NCI-H526 (cell line): ENCODE results near the gene CPT1C.

Source experiments
- DNase-seq, 2 experiments: peaks; one replicate each; lab custom pipeline; 2025; lab: John Stamatoyannopoulos, UW

CPT1C gene

GRCh38 chr19:49660338-49660961 is 30.5 kb upstream of the CPT1C start:
- no peak for DNase-seq

GRCh38 chr19:49662011-49662410 is 28.9 kb upstream of the CPT1C start:
- DNase-seq = no peak

GRCh38 chr19:49663224-49663623 is 27.7 kb upstream of the CPT1C start:
- no peak for DNase-seq

- peak; percentile 79 to 93 for DNase-seq
These were observed 26.5 kb upstream of the CPT1C start for GRCh38 chr19:49664171-49665035.

GRCh38 chr19:49665036-49665350 is 25.9 kb upstream of the CPT1C start:
- DNase-seq = peak in 1 of 2 experiments; percentile 48

- peak; percentile 78 to 96 for DNase-seq
These were observed 25.4 kb upstream of the CPT1C start, which contains the start of the genes BCL2L12 and IRF3 for GRCh38 chr19:49665351-49666119. Gene BCL2L12, plus strand, starts transcription at chr19:49665933. Its CDS starts 760 bp downstream, at chr19:49666693. Gene IRF3, minus strand, starts transcription at chr19:49665857. Its CDS starts 1,019 bp downstream, at chr19:49664838.

- DNase-seq = no peak
These were observed 24.8 kb upstream of the CPT1C start for GRCh38 chr19:49666120-49666444.

- DNase-seq = no peak
These were observed 23.4 kb upstream of the CPT1C start for GRCh38 chr19:49667473-49667872.

- no peak for DNase-seq
These were observed 21.4 kb upstream of the CPT1C start for GRCh38 chr19:49669516-49669915.

- DNase-seq = peak; percentile 61 to 87
These were observed 18.6 kb upstream of the CPT1C start for GRCh38 chr19:49672131-49672919.

- DNase-seq = peak; percentile 92 to 93
These were observed 14.7 kb upstream of the CPT1C start for GRCh38 chr19:49676136-49676783.

- DNase-seq = peak; percentile 100
These were observed 14.1 kb upstream of the CPT1C start for GRCh38 chr19:49676784-49677230.

GRCh38 chr19:49677231-49677900 is 13.6 kb upstream of the CPT1C start, which contains the start of gene PRMT1:
Gene PRMT1, plus strand, starts transcription at chr19:49677271. Its CDS starts 10 bp downstream, at chr19:49677281.
- DNase-seq = peak in 1 of 2 experiments; percentile 61

GRCh38 chr19:49677901-49678674 is 12.8 kb upstream of the CPT1C start:
- peak; percentile 69 to 83 for DNase-seq

GRCh38 chr19:49678985-49679770 is 11.7 kb upstream of the CPT1C start:
- no peak for DNase-seq

- DNase-seq = no peak
These were observed 11.0 kb upstream of the CPT1C start for GRCh38 chr19:49679771-49680413.

GRCh38 chr19:49680421-49681351 is 10.2 kb upstream of the CPT1C start:
- peak; percentile 27 to 92 for DNase-seq
